ENCODE measurements around the gene ASB6.

The ASB6 gene

DNA sequence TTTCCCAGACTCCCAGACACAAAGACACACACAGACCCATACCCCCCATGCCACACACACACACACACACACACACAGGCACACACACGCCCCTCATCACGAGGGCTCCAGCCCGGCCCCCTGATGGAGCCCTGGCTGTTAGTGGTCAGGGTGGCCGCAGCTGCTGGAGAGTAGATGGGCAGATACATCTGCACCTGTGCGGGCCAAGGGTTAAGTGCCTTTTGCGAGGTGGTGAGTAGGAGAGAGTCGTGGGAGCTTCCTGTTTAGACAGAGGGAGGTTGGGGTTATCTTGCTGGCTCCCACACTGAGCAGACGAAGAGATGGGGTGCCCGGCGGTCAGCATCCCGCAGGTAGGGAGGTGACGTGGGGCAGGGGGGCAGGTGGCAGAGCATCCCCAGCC is 31.7 kb upstream of the ASB6 start:
- TF ChIP-seq CTCF (IDR thresholded peaks at IDR 0.05), result no peak

- TF ChIP-seq CTCF (IDR thresholded peaks at IDR 0.05), result no peak
These were observed 30.8 kb upstream of the ASB6 start for GRCh38 chr9:129672702-129673101.

DNA sequence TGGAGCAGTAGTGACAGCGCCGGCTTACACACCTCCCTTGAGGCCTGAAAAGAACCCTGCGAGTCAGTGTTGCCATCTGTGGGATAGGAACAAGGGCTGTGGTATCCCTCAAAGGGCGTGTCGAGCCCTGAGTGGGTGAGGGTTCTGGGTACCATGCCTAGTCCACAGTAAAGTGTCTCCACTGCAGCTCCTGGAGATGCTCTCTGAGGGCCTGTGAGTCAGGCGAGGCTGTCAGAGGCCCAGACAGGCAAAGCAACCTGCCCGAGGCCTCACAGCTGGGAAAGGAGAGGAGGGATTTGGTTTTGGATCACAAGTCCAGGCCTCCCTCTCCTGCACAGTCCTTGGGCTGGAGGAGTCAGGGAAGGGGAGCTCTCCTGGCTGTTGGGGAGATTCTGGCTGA is 29.6 kb upstream of the ASB6 start:
- no peak for TF ChIP-seq CTCF (IDR thresholded peaks at IDR 0.05)

DNA sequence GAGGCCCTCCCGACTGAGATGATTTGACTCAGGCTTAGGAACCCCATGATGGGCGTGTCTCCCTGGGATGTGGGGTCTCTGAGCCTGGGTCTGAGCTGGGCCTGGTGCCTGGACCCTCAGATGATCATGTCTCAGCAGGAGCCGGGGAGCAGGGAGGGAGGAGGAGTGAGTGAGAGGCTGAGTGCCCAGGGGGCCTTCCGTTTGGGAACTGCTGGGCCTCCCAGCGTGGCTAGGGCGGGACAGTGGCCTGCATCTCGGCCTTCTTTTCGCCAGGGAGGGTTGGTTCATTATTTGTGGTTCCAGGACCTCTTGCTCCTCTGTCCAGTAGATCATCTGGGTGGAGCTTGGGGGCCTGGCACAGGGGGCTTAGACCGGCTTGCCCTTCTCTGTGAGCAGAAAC is 29.1 kb upstream of the ASB6 start:
- no peak for TF ChIP-seq CTCF (IDR thresholded peaks at IDR 0.05)

DNA sequence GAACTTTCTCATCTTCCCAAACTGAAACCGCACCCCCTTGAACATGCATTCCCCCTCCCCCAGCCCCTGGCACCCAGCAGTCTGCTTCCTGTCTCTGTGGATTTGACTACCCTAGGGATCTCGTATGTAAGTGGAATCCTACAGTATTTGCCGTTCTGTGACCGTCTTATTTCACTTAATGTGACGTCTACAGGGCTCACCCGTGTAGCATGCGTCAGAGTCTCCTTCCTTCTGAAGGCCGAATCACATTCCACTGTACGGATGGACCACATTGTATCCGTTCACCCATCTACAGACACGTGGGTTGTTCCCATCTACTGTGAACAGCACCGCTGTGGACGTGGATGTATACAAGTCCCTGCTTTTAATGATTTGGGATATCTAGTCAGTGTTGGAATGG is 28.0 kb upstream of the ASB6 start:
- TF ChIP-seq CTCF (IDR thresholded peaks at IDR 0.05), result no peak

DNA sequence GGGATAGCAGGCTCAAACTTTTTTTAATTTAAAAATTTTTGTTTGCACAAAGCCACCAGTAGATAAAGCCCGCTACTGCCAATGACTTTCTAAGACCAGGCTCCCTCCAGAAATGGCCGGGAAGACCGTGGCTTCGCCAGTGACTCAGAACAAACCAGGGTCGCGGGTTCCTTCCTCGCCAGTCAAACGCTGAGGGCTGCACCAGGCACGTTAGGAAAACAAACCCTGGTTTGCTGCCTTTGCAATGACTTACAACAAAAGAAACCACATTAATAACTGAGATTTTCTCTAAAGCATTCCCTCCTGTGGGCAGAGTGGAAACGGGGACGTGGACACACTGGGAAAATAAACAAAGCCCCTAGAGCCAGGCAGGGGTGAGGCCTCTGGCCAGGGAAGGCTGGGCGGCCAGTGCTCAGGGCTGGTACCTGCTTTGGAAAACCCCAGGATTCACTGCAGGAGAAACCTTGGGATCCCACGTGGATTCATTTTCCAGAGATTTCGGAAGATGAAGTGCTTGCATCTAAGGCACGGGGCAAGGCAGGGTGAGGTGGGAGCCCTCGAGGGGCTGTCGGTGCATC is 27.3 kb upstream of the ASB6 start:
- no peak for TF ChIP-seq CTCF (IDR thresholded peaks at IDR 0.05)

- TF ChIP-seq CTCF (IDR thresholded peaks at IDR 0.05), result no peak
These were observed 25.9 kb upstream of the ASB6 start for GRCh38 chr9:129667850-129668249.

DNA sequence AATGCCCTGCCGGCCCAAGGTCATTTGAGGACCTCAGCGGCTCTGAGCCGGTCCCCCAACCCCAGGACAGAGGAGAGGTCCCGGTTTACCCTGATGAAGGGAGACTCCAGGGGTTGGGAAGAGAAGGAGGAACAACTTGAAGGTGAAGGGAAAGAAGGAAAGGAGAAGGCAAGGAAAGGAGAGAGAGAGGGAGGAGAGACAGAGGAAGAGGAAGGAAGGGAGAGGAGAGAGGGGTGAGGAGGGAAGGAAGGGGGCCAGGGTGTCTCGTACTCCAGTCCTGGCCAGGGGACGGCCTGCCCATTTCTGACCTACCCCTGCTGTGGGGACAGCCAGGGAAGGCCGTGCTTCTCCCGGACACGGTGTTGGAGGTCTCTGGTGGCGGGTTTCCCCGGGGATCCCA is 25.4 kb upstream of the ASB6 start:
- no peak for TF ChIP-seq CTCF (IDR thresholded peaks at IDR 0.05)
